Activated CD8-positive, alpha-beta memory T cell treated with anti-CD3 and anti-CD28 coated beads, Interleukin-2, amount 50 U/mL, for 1 hour (primary cell): ENCODE measurements around the gene PRSS22.

Experiments used
- DNase-seq: peaks from one replicate; pipeline ENCODE4 v3.0.0-alpha.2; 2020; ENCODE audit errors: extremely low read depth

PRSS22 gene

GRCh38 chr16:2816751-2817339, 41.1 kb downstream of the PRSS22 start, which contains the start of gene PRSS21:
PRSS21 (plus strand) TSS chr16:2817237; CDS start chr16:2817269, 32 bp downstream.
- no peak for DNase-seq

- DNase-seq: no peak
Measured at GRCh38 chr16:2815299-2815771, 42.6 kb downstream of the PRSS22 start.

GRCh38 chr16:2814551-2815298, 43.2 kb downstream of the PRSS22 start:
- no peak for DNase-seq

GRCh38 chr16:2813771-2814221, 44.2 kb downstream of the PRSS22 start:
- no peak for DNase-seq

GRCh38 chr16:2811703-2812471, 46.1 kb downstream of the PRSS22 start:
- no peak for DNase-seq

- DNase-seq: no peak
Measured at GRCh38 chr16:2810651-2811050, 47.3 kb downstream of the PRSS22 start.

- no peak for DNase-seq
Measured at GRCh38 chr16:2809149-2809760, 48.7 kb downstream of the PRSS22 start.

GRCh38 chr16:2808181-2808580, 49.8 kb downstream of the PRSS22 start:
- DNase-seq: no peak

- no peak for DNase-seq
Measured at GRCh38 chr16:2806286-2806685, 51.7 kb downstream of the PRSS22 start.

- DNase-seq: no peak
Measured at GRCh38 chr16:2804728-2805127, 53.2 kb downstream of the PRSS22 start.

- no peak for DNase-seq
Measured at GRCh38 chr16:2803545-2804195, 54.3 kb downstream of the PRSS22 start.
